Caco-2 (cell line): Measurements from ENCODE around the gene ERCC6L. TPM values are rescaled to one million over a fixed set of nuclear protein-coding genes. Genes with fewer than 3 reads are reported as not detected.

Experiments
- BruUV-seq: library from RNA; stranded (reverse); fragments of 400-500 nt; replicated peaks from 2 replicates; lab custom pipeline; 2021; lab: Mats Ljungman, UMichigan
- CTCF ChIA-PET: fragments of 300-600 bp; sonication (Branson Sonifier 250); formaldehyde crosslinking; loops from one replicate; lab custom pipeline; 2022; ENCODE audit warnings: antibody characterized with exemption; lab: Charles Lee
- POLR2A ChIA-PET: fragments of 300-600 bp; sonication (Branson Sonifier 250); formaldehyde crosslinking; loops from one replicate; lab custom pipeline; 2022; ENCODE audit warnings: antibody characterized with exemption; lab: Charles Lee
- DNase-seq, 2 experiments: peaks; one replicate each; pipeline versions ENCODE4 v3.0.0 to v3.0.0-alpha.2; 2020 to 2022
- H3K27me3 ChIP-seq: replicated peaks from 2 replicates; pipeline ENCODE4 v1.6.0; 2011; ENCODE audit warnings: low read length; ENCODE audit not compliant: control insufficient read depth, insufficient read depth
- H3K36me3 ChIP-seq: 2 replicates; pipeline ENCODE4 v1.5.1; 2011; ENCODE audit warnings: low read length; ENCODE audit not compliant: control insufficient read depth, insufficient read depth
- H3K4me1 ChIP-seq: fragments of 250-450 bp; sonication (Bioruptor Pico); 2 replicates; pipeline ENCODE4 v1.5.1; 2020; ENCODE audit warnings: mild to moderate bottlenecking
- H3K4me3 ChIP-seq: 2 replicates; pipeline ENCODE4 v1.5.1; 2011; ENCODE audit warnings: low read depth, mild to moderate bottlenecking, control low read depth, low read length
- H3K9me3 ChIP-seq: fragments of 250-450 bp; sonication (Bioruptor Pico); 2 replicates; pipeline ENCODE4 v1.5.1; 2020; ENCODE audit warnings: mild to moderate bottlenecking, moderate library complexity
- H3K27ac Mint-ChIP-seq: one replicate; pipeline ENCODE4 v1.8.0; 2022; ENCODE audit warnings: mixed read lengths; ENCODE audit not compliant: unreplicated experiment
- H3K27me3 Mint-ChIP-seq: one replicate; pipeline ENCODE4 v1.8.0; 2022; ENCODE audit warnings: mixed read lengths; ENCODE audit not compliant: insufficient read depth, unreplicated experiment
- H3K36me3 Mint-ChIP-seq: one replicate; pipeline ENCODE4 v1.8.0; 2022; ENCODE audit warnings: mild to moderate bottlenecking, mixed read lengths; ENCODE audit not compliant: insufficient read depth, unreplicated experiment
- H3K4me1 Mint-ChIP-seq: one replicate; pipeline ENCODE4 v1.8.0; 2022; ENCODE audit warnings: low read depth, mixed read lengths; ENCODE audit not compliant: unreplicated experiment
- H3K4me3 Mint-ChIP-seq: one replicate; pipeline ENCODE4 v1.8.0; 2022; ENCODE audit warnings: mild to moderate bottlenecking, moderate library complexity, mixed read lengths; ENCODE audit not compliant: unreplicated experiment
- H3K9me3 Mint-ChIP-seq: one replicate; pipeline ENCODE4 v1.8.0; 2022; ENCODE audit warnings: mixed read lengths; ENCODE audit not compliant: unreplicated experiment
- intact Hi-C: fragments of 100-400 bp; cut with micrococcal nuclease; formaldehyde crosslinking; loops from one replicate; pipeline ENCODE4 v1.10.0; 2022; ENCODE audit not compliant: unreplicated experiment
- total RNA-seq: library from RNA; stranded (reverse); gene quantifications from 2 replicates; pipeline ENCODE4 v1.2.3, GENCODE V29; 2022
- TF ChIP-seq, protein P1 (sequence below), 2 experiments: fragments of 200-600 bp in 1 of 2; IDR thresholded peaks; 1 replicate in 1 of 2; 2 replicates in 1 of 2; pipeline versions ENCODE4 v1.5.1 to v1.8.0; 2011 to 2022; ENCODE audit warnings: antibody characterized with exemption in 1 of 2, control low read depth in 1 of 2, inconsistent platforms in 1 of 2, low read depth in 1 of 2, low read length in 1 of 2, mild to moderate bottlenecking in 1 of 2, moderate library complexity in 1 of 2; ENCODE audit not compliant: insufficient read depth in 1 of 2, severe bottlenecking in 1 of 2, unreplicated experiment in 1 of 2

The ERCC6L gene
- total RNA-seq, 1 experiment from 2014 or later: 9.7 TPM

DNA sequence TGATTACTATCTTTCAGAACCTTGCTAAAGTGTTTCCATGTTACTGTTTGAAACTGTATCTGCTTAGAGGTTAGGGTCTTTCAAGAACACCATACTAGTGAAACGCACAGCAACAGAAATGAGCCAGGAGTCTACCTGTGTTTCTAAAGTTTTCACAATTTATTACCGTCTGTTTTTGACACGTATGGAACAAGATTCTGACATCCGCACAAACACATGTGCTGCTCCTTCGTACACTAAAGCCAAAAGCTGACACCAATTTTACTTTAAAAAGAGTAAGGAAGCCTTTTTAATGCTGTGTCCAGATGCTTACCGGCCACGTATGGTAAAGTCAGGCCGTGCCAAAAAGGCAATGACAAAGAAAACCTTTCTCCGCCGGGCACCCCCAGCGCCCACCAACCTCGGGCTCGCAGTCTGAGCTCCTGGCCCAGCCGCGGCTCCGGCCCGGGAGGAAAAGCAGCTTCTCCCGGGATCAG, 37.7 kb upstream of the ERCC6L start:
- CTCF ChIA-PET: interaction anchor here (0.7 to 1.6 kb wide), 5 partner anchors 30 to 144 kb away, joined by 3 to 8 read pairs (median 5); partner anchors contain the start of genes CITED1, ERCC6L, PIN4 and RTL5
- no peaks in the 10 kb centered on the region for H3K27me3 Mint-ChIP-seq

DNA sequence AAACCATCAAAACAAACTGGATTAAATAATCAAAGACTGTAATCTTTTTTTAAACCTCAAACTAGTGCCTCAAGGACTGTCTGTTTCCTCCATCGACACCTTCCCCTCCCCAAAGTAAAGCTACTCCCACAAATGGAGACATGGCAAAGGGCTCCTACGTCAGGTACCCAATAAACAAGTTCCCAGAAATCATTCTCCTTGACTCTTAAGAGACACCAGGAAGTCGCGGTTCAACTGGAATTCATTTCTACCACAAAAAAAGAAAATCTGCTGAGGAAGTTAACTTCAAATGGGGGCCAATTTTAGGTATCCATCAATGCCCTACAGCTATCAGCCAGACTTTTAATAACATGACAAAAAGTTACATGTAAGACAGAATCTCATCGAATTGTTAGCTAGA, 35.7 kb upstream of the ERCC6L start:
- CTCF ChIA-PET: no interaction called here
- H3K4me3 ChIP-seq: no peak overlapping the region
- intact Hi-C loops: no loop called here

More for the DNA sequence above, 37.7 kb upstream of the ERCC6L start:
- POLR2A ChIA-PET: interaction anchor here (1.0 to 1.4 kb wide), 3 partner anchors 38 to 278 kb away, joined by 4 to 13 read pairs (median 5); partner anchors contain the start of genes ERCC6L and PIN4
- Histone ChIP-seq H3K27me3 (no peaks in the 10 kb centered on the region), H3K4me3 (peak overlapping the region; percentile 63), H3K9me3 (no peaks in the 10 kb centered on the region), H3K36me3 (peaks cover 2% of the 10 kb centered on the region; the same call in 1 of the 2 replicates), H3K4me1 (no peaks in the 10 kb centered on the region)
- intact Hi-C loops: no loop called here
- Mint-ChIP-seq H3K9me3 (no peaks in the 10 kb centered on the region), H3K27ac (peak overlapping the region; percentile 90), H3K4me3 (peak overlapping the region; percentile 80), H3K4me1 (peaks cover 16% of the 10 kb centered on the region), H3K36me3 (peaks cover 54% of the 10 kb centered on the region)
- DNase-seq: no peak
- BruUV-seq: TSS peak; percentile 60
- TF ChIP-seq, protein P1, sequence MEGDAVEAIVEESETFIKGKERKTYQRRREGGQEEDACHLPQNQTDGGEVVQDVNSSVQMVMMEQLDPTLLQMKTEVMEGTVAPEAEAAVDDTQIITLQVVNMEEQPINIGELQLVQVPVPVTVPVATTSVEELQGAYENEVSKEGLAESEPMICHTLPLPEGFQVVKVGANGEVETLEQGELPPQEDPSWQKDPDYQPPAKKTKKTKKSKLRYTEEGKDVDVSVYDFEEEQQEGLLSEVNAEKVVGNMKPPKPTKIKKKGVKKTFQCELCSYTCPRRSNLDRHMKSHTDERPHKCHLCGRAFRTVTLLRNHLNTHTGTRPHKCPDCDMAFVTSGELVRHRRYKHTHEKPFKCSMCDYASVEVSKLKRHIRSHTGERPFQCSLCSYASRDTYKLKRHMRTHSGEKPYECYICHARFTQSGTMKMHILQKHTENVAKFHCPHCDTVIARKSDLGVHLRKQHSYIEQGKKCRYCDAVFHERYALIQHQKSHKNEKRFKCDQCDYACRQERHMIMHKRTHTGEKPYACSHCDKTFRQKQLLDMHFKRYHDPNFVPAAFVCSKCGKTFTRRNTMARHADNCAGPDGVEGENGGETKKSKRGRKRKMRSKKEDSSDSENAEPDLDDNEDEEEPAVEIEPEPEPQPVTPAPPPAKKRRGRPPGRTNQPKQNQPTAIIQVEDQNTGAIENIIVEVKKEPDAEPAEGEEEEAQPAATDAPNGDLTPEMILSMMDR (IDR thresholded peaks at IDR 0.05; ENCODE audit: insufficient read depth in 1 of 2, low read depth in 1 of 2, low read length in 1 of 2, severe bottlenecking in 1 of 2, unreplicated experiment in 1 of 2): no peak

DNA sequence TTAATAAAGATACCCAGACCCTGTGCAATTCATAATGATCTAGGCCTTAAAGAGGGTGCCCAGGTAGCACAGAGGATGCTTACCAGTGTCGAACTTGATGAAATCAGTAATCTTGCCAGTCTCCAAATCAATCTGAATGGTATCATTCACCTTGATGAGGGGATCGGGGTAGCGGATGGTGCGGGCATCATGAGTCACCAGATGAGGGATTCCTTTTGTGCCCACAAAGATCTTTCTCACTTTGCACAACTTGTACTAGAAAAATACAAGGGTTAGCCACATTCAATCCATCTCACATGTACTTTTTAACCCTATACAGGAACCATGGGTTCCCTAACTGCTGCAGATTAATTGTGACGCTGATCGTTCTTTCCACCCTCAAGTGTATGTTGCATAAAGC, 34.9 kb upstream of the ERCC6L start:
- CTCF ChIA-PET: no interaction called here
- DNase-seq: no peak
- Histone ChIP-seq H3K27me3 (no peaks in the 10 kb centered on the region), H3K4me1 (no peaks in the 10 kb centered on the region), H3K36me3 (peaks cover 2% of the 10 kb centered on the region; the same call in 1 of the 2 replicates), H3K4me3 (no peak overlapping the region), H3K9me3 (no peaks in the 10 kb centered on the region)
- H3K9me3 Mint-ChIP-seq: no peaks in the 10 kb centered on the region
- H3K4me1 Mint-ChIP-seq: peaks cover 7% of the 10 kb centered on the region
- H3K27ac Mint-ChIP-seq: no peak overlapping the region
- H3K27me3 Mint-ChIP-seq: no peaks in the 10 kb centered on the region
- POLR2A ChIA-PET: no interaction called here
- H3K36me3 Mint-ChIP-seq: peaks cover 75% of the 10 kb centered on the region
- TF ChIP-seq, protein P1 (IDR thresholded peaks at IDR 0.05; ENCODE audit: insufficient read depth in 1 of 2, low read depth in 1 of 2, low read length in 1 of 2, severe bottlenecking in 1 of 2, unreplicated experiment in 1 of 2): no peak
- H3K4me3 Mint-ChIP-seq: no peak overlapping the region
- BruUV-seq: no TSS peak
- intact Hi-C loops: no loop called here

More for the DNA sequence above, 35.7 kb upstream of the ERCC6L start:
- H3K4me1 Mint-ChIP-seq: peaks cover 7% of the 10 kb centered on the region
- no peaks in the 10 kb centered on the region for H3K9me3 Mint-ChIP-seq
- peak overlapping the region; percentile 80 for H3K4me3 Mint-ChIP-seq
- H3K9me3 ChIP-seq: no peaks in the 10 kb centered on the region
- H3K27ac Mint-ChIP-seq: no peak overlapping the region
- DNase-seq: no peak
- POLR2A ChIA-PET: no interaction called here
- H3K27me3 Mint-ChIP-seq: no peaks in the 10 kb centered on the region
- peaks cover 71% of the 10 kb centered on the region for H3K36me3 Mint-ChIP-seq
- BruUV-seq: no TSS peak
- no peaks in the 10 kb centered on the region for H3K27me3 ChIP-seq
- TF ChIP-seq, protein P1 (IDR thresholded peaks at IDR 0.05; ENCODE audit: insufficient read depth in 1 of 2, low read depth in 1 of 2, low read length in 1 of 2, severe bottlenecking in 1 of 2, unreplicated experiment in 1 of 2): no peak
- peaks cover 2% of the 10 kb centered on the region; the same call in 1 of the 2 replicates for H3K36me3 ChIP-seq
- H3K4me1 ChIP-seq: no peaks in the 10 kb centered on the region
